Left ventricle myocardium inferior (tissue), 1 donor: Measurements from ENCODE around the gene RBBP8NL. TPM values are rescaled to one million over a fixed set of nuclear protein-coding genes. Genes with fewer than 3 reads are reported as not detected.

Experiments used
- DNase-seq: peaks from one replicate; pipeline ENCODE4 v3.0.0-alpha.2; 2020
- H3K27ac ChIP-seq: fragments of 200-600 bp; replicated peaks from 2 replicates; pipeline ENCODE4 v1.8.0; 2021
- H3K27me3 ChIP-seq: fragments of 200-600 bp; 2 replicates; pipeline ENCODE4 v1.8.0; 2021; ENCODE audit warnings: low read depth
- H3K36me3 ChIP-seq: fragments of 200-600 bp; 2 replicates; pipeline ENCODE4 v1.8.0; 2021
- H3K4me1 ChIP-seq: fragments of 200-600 bp; 2 replicates; pipeline ENCODE4 v1.8.0; 2021
- H3K4me3 ChIP-seq: fragments of 200-600 bp; 2 replicates; pipeline ENCODE4 v1.8.0; 2021; ENCODE audit warnings: mild to moderate bottlenecking, moderate library complexity
- H3K9me3 ChIP-seq: fragments of 200-600 bp; replicated peaks from 2 replicates; pipeline ENCODE4 v1.8.0; 2021
- CTCF ChIP-seq: fragments of 200-600 bp; IDR thresholded peaks from 2 replicates; pipeline ENCODE4 v1.8.0; 2021; ENCODE audit warnings: antibody characterized with exemption, mild to moderate bottlenecking, borderline replicate concordance
- intact Hi-C: fragments of 100-400 bp; cut with micrococcal nuclease; formaldehyde crosslinking; loops from one replicate; pipeline ENCODE4 v1.11.0; 2022
- total RNA-seq: library from RNA; stranded (reverse); fragmentation: NEBNext Ultra II Directional; extraction: Animal tissue kit (Norgen Biotek cat#: 25700); gene quantifications from one replicate; pipeline ENCODE4 v1.2.1, GENCODE V29; 2021
- donor health status: DM: no; HTN: yes; CAD: no; lungs with severe emphysema.

The RBBP8NL gene
- total RNA-seq, 1 donor from 2014 or later: not detected

GRCh38 chr20:62388839-62389600 lies 38.3 kb downstream of the RBBP8NL start:
- intact Hi-C loops: no loop called here
- Histone ChIP-seq H3K27me3 (no peaks in the 10 kb centered on the region), H3K4me3 (no peak overlapping the region), H3K4me1 (peaks cover 37% of the 10 kb centered on the region), H3K9me3 (no peaks in the 10 kb centered on the region), H3K36me3 (peaks cover 56% of the 10 kb centered on the region), H3K27ac (no peak overlapping the region)
- DNase-seq: no peak
- TF ChIP-seq CTCF: no peak

GRCh38 chr20:62387933-62388635 lies 39.3 kb downstream of the RBBP8NL start:
- Histone ChIP-seq H3K4me1 (peaks cover 37% of the 10 kb centered on the region), H3K4me3 (peak overlapping the region; percentile 94), H3K27me3 (no peaks in the 10 kb centered on the region), H3K27ac (peak overlapping the region; percentile 91), H3K36me3 (peaks cover 46% of the 10 kb centered on the region), H3K9me3 (no peaks in the 10 kb centered on the region)
- no peak for TF ChIP-seq CTCF
- DNase-seq: no peak
- intact Hi-C loops: no loop called here

- Histone ChIP-seq H3K9me3 (no peaks in the 10 kb centered on the region), H3K27ac (peak overlapping the region; percentile 91), H3K27me3 (no peaks in the 10 kb centered on the region), H3K36me3 (peaks cover 39% of the 10 kb centered on the region), H3K4me3 (peak overlapping the region; percentile 94), H3K4me1 (peaks cover 40% of the 10 kb centered on the region)
- intact Hi-C loops: no loop called here
- TF ChIP-seq CTCF: no peak
- DNase-seq: no peak
Observed at GRCh38 chr20:62387219-62387913, 40.0 kb downstream of the RBBP8NL start.

- H3K9me3 ChIP-seq: no peaks in the 10 kb centered on the region
- H3K36me3 ChIP-seq: peaks cover 38% of the 10 kb centered on the region
- peak within 1 kb of the TSS; percentile 94 for H3K4me3 ChIP-seq
- no peaks in the 10 kb centered on the region for H3K27me3 ChIP-seq
- peak; percentile 17 for TF ChIP-seq CTCF
- H3K4me1 ChIP-seq: peaks cover 47% of the 10 kb centered on the region
- peak within 1 kb of the TSS; percentile 91 for H3K27ac ChIP-seq
- DNase-seq: peak; percentile 92
- intact Hi-C loops: no loop called here
Observed at GRCh38 chr20:62386383-62387218, 40.7 kb downstream of the RBBP8NL start, which contains the start of gene RPS21. Gene RPS21 (plus strand): TSS chr20:62387103. CDS start chr20:62387339, 236 bp downstream.
